Stimulated activated CD8-positive, alpha-beta memory T cell treated with anti-CD3 and anti-CD28 coated beads, Interleukin-7, amount 100 ng/mL, for 24 hours (primary cell): ENCODE data around the gene CNTNAP2.

Experiments
- DNase-seq: peaks from one replicate; pipeline ENCODE4 v3.0.0-alpha.2; 2020; ENCODE audit warnings: low read depth

Gene CNTNAP2

DNA sequence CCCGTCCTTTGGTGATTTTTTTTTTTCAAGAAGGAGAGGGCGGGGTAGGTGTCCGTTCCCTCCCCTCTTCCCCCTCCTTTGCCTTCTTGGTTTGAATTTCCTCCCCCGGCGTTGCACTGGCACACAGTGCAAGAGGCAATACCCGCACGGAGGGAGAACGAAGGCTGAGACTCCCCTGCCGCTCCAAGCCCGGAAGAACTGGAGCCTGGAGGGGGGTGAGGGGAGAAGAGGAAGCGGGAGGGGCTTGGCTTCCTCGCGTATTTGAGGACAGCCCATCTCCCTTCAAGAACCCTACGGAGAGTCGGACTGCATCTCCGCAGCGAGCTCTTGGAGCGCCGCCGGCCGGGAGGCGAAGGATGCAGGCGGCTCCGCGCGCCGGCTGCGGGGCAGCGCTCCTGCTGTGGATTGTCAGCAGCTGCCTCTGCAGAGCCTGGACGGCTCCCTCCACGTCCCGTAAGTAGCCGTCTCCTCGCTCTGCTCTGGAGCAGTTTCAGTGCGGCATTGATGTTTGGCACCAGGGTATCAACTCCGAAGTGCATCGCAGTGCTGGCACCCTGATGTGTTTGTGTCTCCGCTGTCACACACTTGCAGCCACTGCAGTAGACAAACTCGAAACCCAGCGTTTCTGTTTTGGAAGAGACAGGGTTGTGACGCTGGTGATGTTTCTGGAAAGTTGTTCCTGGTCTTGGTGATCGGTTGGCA, at the start of gene CNTNAP2:
Gene CNTNAP2 (plus strand): TSS at position 281 of the 702 bp plus-strand sequence. CDS start 76 bp downstream, at position 357.
- DNase-seq = no peak

DNA sequence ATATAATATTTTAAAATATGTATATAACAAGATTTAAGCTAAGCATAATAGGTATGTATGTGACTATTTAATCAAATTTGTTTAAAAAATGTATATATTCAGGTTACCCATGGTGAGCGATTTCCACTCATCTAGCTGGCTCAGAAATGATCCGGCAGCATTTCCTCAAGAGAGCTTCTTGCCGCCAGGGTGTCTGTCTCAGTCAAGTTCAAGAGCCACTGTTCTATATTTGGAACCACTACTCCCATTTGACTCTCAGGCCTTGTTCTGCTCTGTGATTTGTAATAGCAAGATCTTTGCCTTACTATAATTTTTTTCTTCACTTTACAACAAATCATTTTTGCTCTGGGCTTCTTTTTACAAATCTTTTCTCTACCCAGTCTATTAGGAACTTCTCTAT, 48.7 kb upstream of the CNTNAP2 start:
- no peak for DNase-seq

DNA sequence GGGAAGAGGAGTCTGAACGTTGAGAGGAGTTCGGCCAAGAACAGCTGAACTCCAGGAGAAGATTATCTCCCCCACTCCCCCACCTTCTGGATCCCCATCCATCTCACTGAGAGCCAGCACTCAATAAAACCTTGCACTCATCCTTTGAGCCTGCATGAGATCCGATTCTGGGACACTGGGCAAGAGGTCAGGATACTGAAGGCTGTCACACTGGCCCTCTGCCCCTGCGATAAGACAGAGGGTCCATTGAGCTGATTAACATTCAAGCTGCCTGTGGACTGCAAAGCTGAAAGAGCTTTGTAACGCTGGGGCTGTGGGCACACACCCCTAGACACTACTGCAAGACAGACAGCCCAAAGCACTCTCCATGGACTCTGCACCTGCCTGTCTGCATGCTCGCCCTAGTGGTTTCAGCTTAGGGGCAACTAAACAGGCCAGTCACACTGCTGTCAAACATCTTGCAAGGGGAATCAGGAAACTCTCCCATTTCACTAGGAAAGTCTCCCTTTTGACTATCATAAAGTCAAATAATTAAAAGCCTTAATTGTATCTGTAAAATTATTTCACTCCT, 42.3 kb upstream of the CNTNAP2 start:
- DNase-seq = no peak

DNA sequence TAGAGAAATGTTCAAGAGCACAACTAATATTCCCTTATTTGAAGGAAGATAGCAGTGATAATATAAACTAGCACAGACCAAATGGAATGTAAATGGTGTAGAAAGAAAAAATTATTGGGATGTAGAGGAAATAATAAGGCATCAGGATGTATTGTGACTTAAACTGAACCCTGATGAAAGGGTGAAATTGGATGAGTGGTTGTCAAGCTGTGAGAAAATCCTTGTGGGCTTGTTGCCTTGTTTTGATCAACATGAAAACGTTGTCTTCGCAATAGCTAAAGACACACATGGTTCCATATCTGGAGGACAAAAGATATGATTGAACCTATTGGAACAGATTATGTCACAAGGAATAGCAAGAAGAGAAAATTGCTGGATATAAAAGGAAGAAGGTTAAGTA, 40.3 kb upstream of the CNTNAP2 start:
- DNase-seq = no peak

DNA sequence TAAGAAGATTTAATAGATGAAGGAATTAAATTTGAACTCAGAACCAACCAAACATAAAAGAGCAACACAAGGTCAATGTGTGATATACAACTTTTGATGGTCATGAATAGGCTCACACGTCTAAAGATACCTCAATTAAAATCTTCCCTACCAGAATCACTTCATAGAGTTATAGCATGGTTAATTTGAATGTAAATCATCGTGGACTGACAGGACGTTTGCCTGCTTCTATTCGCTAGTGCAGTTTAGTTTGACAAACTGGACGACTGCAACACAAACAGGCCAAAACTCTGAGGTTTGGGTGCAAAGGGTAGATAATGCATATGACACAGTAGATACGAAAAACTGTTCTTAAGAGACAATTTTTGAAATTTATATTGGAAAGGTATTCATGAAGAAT, 32.5 kb upstream of the CNTNAP2 start:
- no peak for DNase-seq

GRCh38 chr7:146090023-146090645, 26.5 kb upstream of the CNTNAP2 start:
- no peak for DNase-seq

GRCh38 chr7:146094356-146094755, 22.2 kb upstream of the CNTNAP2 start:
- no peak for DNase-seq

GRCh38 chr7:146096994-146097393, 19.6 kb upstream of the CNTNAP2 start:
- no peak for DNase-seq

DNA sequence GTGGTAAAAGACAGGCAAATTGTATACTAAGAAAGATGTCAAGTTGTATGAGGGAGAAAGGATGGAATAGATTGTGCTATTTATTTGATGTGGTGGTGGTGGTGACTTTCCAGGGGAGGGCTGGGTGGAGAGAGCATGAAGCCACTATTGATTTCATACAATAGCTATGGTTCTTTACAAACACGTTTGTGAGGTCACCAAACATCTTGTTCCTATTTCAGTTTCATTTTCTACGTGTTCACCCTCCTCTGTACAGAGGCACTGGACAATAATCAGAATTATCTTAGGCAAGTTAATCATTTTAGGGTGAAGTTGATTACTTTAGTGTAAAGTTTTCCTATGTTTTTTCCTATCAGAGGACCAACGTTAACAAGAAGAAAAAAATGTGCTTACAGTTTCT, 10.3 kb upstream of the CNTNAP2 start:
- no peak for DNase-seq

DNA sequence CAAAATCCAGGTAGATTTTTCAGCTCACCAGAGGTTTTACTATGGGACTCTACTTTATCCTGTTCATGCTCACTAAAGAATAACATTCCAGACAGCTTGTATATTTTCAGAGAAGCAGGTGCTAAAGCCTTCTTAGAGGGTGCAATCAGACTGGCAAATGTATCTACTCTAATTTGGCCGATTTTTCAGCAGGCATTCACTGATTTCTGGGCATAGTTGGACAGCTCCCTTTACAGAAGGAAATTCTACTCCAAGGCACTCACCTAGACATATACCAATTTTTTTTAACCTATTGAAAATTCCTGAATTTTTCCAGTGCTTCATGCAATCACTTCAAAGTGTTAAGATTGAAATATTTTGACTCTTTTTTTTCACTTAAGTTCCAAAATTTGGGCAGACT, 3.8 kb upstream of the CNTNAP2 start:
- no peak for DNase-seq

DNA sequence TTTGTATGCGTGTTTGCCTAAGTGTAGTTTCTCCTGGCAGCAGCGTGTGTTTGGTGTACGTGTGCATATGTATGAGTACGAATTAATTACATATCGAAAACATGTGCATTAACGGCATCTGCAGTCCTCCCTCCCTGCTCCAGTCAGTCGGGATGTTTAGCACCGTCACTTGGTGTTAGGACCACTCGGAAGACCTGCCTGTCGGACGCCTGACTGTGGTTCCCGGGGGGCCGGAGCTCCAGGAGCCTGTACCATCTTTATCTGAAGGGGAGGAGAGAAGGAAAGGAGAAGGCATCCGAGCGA, 1.1 kb upstream of the CNTNAP2 start:
- DNase-seq = no peak

DNA sequence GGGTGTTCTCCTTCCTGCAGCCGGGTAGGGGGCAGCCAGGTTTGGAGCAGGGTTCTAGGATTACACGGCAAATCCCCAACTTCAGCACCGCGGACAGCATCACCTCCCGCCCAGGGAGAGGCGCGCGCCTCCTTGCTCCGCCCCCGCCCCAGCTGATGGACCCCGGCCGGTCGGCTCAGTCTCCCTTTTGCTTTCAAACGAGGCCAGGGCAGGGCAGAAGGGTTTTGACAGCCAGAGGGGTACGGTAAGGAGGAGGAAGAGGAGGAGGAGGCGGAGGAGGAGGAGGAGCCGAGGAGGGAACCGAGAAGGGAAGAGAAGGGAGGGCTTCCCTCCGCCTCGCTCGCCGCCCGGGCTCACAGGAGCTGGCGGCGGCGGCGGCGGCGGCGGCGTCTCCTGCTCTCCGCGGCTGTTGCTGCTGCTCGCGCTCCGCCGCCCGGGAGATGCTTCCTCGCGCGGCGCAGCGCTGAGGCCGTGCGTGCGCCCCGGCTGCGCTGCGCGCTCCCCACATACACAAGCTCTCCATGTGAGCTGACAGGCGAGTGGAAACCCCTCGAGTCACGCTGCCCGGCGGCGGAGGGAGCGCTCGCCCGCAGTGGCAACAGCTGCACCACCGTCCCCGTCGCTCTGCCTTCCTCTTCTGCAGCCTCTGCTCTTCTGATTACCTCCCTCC, 615 bp upstream of the CNTNAP2 start:
- DNase-seq = no peak

DNA sequence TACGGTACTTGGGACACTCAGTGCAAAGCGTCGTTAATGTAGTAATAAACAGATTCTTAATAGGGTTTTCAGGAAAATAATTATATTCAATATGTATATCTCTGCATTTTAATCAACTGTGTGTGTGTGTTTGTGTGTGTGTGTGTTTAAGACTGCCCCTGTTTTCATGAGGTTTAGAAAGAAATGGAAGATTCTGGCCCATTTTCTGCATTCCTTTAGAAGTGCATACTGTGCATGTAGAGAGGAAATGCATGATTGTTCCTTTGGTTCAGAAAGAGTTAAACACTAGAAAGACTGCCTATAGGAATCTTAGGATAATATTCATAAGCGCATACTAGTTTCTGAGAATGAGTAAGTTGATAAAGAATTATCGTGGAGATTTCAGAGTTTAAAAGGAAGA, 975 bp downstream of the CNTNAP2 start:
- DNase-seq = no peak

- DNase-seq = no peak
These were observed 2.4 kb downstream of the CNTNAP2 start for GRCh38 chr7:146119002-146119401.

DNA sequence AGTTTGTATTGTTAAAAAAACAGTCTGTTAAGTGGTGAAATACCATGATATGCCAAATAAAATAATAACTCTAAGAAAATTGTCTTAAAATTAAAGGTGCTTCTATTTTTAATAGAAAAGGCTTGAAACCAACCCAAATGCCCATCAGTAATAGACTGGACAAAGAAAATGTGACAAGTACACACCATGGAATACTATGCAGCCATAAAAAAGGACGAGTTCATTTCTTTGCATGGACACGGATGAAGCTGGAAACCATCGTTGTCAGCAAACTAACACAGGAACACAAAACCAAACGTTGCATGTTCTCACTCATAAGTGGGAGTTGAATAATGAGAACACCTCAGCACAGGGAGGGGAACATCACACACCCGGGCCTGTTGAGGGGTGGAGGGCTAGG, 7.1 kb downstream of the CNTNAP2 start:
- no peak for DNase-seq

DNA sequence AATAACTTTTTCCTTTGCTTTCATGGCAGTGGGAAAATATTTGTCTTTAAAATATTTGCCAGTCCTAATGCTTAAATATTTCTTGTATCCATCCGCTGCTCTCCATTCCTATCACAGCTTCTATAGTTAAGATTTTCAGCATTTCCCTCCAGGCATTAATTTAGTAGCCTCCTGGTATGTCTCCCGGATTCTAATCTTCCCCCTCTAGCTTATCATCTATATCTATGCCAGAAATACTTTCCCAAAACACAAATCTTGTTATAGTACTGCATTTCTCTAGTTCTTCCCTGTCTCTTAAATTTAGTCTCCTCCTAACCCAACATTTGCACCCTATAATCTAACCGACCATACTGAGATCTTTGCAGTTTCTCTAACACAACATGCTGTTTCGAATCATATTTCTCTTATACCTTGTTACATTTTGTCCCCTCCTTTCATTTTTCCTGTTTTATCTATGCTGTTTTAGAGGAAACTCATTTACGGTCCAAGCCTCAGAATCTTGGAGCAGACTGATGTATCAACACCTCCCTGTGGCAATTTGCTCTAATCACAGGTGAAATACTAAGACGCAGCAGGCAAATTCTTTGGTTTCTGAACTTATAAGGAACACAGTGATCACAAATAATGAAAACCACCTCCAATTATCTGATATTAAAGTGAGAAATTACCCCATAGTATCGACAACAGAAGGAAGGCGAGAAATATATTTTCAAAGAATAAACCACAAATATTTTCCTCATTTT, 10.3 kb downstream of the CNTNAP2 start:
- no peak for DNase-seq

GRCh38 chr7:146129296-146129695, 12.7 kb downstream of the CNTNAP2 start:
- no peak for DNase-seq

GRCh38 chr7:146129997-146130396, 13.4 kb downstream of the CNTNAP2 start:
- DNase-seq = no peak

GRCh38 chr7:146131701-146132100, 15.1 kb downstream of the CNTNAP2 start:
- no peak for DNase-seq

DNA sequence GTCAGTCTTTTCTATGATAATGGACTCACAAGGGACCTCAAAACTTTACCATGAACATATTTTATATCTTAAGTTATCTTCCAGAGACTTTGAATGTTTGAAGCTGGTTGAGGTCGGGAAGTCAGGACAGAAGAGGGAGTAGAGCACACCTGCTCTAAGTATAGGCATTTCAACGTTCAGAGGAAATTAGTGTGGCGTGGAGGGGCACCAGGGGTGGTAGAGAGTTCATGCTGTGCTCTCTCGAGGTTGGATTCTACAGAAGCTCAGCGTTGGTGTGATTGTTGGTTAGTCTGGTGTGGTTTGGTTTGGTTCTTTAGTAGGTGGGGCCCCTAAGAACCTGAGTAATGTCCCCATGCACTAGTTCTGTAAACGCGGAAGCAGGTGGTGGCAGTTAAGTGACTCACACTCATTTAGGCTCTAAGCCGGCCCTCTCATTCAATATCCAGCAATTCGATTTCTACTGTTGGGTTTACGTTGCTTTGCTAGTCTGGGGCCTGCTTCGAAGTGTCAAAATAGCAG, 19.8 kb downstream of the CNTNAP2 start:
- DNase-seq = no peak

DNA sequence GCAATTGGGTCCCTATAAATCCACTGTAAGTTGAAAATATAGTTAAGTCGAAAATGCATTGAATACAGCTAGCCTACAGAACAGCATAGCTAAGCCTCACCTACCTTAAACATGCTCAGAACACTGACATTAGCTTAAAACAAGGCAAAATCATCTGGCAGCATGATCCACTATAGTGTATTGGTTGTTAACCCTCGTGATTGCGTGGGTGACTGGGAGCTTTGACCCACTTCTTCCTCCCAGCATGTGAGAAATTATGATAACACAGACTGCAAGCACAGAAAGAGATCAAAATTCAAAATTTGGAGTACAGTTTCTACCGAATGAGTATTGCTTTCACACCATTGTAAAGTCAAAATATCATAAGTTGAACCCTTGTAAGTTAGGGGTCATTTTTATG, 22.3 kb downstream of the CNTNAP2 start:
- DNase-seq = no peak

DNA sequence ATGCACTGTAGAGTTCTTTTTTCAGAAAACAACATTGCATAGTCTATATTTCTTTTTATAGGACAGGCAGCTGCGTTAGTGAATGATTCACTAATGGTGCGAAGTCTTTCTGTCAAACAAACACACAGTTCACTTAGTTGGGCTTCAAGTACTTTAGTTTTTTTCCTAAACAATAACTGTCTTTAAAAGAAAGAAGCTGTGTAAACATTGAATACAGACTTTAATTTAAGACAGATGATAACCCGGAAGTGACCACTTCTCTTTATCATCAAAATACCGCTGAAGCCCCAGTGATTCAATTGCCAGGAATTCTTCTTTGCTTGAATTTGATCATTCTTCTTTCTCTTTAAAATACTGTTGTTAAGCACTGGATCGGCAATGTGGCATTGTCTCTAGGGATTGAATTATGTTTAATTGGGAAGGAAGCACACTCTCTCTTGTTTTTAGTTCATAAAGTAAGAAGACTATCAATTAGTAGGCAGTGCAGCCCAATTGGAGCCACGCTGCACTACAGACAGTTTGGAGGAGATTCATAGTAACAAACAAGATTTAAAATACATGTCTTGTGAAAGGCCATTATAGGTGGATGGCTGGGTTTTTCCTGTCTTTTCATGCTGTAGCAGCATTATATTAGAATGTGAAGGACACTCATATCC, 30.4 kb downstream of the CNTNAP2 start:
- DNase-seq = no peak
